Measurements from ENCODE around the gene GJB5.
"Not testable (repeated sequence)": the region's sequence is repeated elsewhere in the genome, so short reads cannot be mapped to it uniquely, and the experiment has no call there.

The GJB5 gene

DNA sequence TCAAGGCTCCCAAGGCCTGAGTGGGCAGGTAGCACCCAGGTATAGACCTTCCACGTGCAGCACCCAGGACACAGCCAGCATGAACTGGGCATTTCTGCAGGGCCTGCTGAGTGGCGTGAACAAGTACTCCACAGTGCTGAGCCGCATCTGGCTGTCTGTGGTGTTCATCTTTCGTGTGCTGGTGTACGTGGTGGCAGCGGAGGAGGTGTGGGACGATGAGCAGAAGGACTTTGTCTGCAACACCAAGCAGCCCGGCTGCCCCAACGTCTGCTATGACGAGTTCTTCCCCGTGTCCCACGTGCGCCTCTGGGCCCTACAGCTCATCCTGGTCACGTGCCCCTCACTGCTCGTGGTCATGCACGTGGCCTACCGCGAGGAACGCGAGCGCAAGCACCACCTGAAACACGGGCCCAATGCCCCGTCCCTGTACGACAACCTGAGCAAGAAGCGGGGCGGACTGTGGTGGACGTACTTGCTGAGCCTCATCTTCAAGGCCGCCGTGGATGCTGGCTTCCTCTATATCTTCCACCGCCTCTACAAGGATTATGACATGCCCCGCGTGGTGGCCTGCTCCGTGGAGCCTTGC, 6.4 kb downstream of the GJB5 start:
- Histone ChIP-seq H3K27me3 (ENCODE audit: control insufficient read depth, insufficient read depth, low read length) (no peaks in the 10 kb centered on the region), H3K27ac (ENCODE audit: low read depth, low read length) (no peak overlapping the region), H3K4me1 (ENCODE audit: control insufficient read depth, insufficient read depth, low read length) (peaks cover 20% of the 10 kb centered on the region), H3K4me3 (ENCODE audit: low read depth, low read length) (no peak overlapping the region), H3K36me3 (ENCODE audit: control insufficient read depth, insufficient read depth, low read length) (no peaks in the 10 kb centered on the region), H3K9ac (ENCODE audit: low read depth, low read length) (no peak overlapping the region), H3K9me3 (ENCODE audit: control insufficient read depth, insufficient read depth, low read length) (no peaks in the 10 kb centered on the region)

DNA sequence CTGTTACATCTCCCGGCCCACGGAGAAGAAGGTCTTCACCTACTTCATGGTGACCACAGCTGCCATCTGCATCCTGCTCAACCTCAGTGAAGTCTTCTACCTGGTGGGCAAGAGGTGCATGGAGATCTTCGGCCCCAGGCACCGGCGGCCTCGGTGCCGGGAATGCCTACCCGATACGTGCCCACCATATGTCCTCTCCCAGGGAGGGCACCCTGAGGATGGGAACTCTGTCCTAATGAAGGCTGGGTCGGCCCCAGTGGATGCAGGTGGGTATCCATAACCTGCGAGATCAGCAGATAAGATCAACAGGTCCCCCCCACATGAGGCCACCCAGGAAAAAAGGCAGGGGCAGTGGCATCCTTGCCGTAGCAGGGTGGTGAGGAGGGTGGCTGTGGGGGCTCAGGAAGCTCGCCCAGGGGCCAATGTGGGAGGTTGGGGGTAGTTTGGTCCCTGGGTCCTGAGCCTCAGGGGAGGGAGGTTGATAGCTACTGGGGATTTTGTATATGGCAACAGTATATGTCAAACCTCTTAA, 7.0 kb downstream of the GJB5 start:
- no peak overlapping the region for H3K27ac ChIP-seq (ENCODE audit: low read depth, low read length)
- no peaks in the 10 kb centered on the region for H3K27me3 ChIP-seq (ENCODE audit: control insufficient read depth, insufficient read depth, low read length)
- peaks cover 20% of the 10 kb centered on the region for H3K4me1 ChIP-seq (ENCODE audit: control insufficient read depth, insufficient read depth, low read length)
- H3K9ac ChIP-seq (ENCODE audit: low read depth, low read length), result no peak overlapping the region
- no peaks in the 10 kb centered on the region for H3K36me3 ChIP-seq (ENCODE audit: control insufficient read depth, insufficient read depth, low read length)
- no peaks in the 10 kb centered on the region for H3K9me3 ChIP-seq (ENCODE audit: control insufficient read depth, insufficient read depth, low read length)
- no peak overlapping the region for H3K4me3 ChIP-seq (ENCODE audit: low read depth, low read length)

DNA sequence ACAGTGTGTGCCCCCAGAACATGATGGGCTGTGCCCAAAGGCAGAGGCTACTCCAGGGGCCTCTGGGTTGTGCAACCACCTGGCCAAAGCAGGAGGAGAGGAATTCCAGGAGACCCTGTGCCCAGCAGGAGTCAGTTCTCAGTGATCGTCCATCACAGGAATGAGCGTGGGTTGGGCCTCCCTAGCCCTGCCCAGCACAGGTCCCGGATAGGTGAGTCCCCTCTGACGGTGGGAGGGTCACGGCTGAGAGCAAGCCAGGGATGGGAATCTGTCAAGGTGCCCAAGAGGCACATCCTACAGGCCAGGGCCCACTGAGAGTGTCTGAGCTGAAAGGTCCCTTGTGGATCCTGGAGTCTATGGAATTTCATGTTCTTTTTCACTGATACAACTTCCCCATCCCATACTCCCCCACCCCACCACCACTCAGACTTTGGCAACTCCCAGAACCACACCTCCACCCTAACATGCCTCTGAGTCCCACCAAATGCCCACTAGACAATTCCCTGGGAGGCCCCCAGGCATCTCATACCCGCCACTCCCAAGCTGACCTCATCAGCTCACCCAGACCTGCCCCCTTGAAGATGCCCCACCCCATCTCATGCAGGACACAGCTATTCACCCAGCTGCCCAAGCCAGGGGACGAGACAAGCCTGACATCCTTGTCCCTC, 7.8 kb downstream of the GJB5 start:
- Histone ChIP-seq H3K4me3 (ENCODE audit: low read depth, low read length) (no peak overlapping the region), H3K27me3 (ENCODE audit: control insufficient read depth, insufficient read depth, low read length) (no peaks in the 10 kb centered on the region), H3K36me3 (ENCODE audit: control insufficient read depth, insufficient read depth, low read length) (no peaks in the 10 kb centered on the region), H3K4me1 (ENCODE audit: control insufficient read depth, insufficient read depth, low read length) (peaks cover 20% of the 10 kb centered on the region), H3K9me3 (ENCODE audit: control insufficient read depth, insufficient read depth, low read length) (no peaks in the 10 kb centered on the region), H3K9ac (ENCODE audit: low read depth, low read length) (no peak overlapping the region), H3K27ac (ENCODE audit: low read depth, low read length) (no peak overlapping the region)

DNA sequence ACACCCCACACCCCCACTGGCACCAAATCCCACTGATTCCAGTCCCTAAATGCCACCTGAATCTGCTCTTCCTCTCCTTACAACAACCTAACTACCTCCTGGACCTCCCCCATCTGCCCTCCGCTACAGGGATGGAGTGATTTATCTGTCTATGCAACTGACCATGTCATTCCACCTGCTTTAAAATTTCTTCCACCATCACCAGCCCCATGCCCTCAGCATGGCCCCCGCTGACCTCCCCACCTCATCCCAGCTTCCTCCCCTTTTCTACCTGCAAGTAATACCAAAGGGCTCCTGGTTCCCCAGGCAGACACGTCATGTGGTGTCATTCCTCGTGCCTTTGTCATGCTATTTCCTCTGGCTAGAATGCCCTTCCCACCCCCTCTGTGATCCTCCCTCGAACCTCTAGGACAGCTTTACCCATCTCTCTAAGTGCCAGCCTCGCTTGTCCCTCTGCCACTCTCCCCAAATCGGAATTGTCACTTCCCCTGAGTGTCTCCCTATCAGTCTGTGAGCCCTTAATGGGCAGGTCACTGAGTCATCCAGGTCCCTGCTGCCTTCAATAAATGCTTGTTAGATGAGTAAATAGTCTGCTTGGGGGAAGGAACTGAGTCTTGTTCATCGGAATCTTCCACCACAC, 8.4 kb downstream of the GJB5 start:
- H3K9ac ChIP-seq (ENCODE audit: low read depth, low read length), result no peak overlapping the region
- H3K4me3 ChIP-seq (ENCODE audit: low read depth, low read length), result no peak overlapping the region
- no peaks in the 10 kb centered on the region for H3K36me3 ChIP-seq (ENCODE audit: control insufficient read depth, insufficient read depth, low read length)
- H3K9me3 ChIP-seq (ENCODE audit: control insufficient read depth, insufficient read depth, low read length), result no peaks in the 10 kb centered on the region
- no peaks in the 10 kb centered on the region for H3K27me3 ChIP-seq (ENCODE audit: control insufficient read depth, insufficient read depth, low read length)
- peaks cover 20% of the 10 kb centered on the region for H3K4me1 ChIP-seq (ENCODE audit: control insufficient read depth, insufficient read depth, low read length)
- H3K27ac ChIP-seq (ENCODE audit: low read depth, low read length), result peak overlapping the region; percentile 66

DNA sequence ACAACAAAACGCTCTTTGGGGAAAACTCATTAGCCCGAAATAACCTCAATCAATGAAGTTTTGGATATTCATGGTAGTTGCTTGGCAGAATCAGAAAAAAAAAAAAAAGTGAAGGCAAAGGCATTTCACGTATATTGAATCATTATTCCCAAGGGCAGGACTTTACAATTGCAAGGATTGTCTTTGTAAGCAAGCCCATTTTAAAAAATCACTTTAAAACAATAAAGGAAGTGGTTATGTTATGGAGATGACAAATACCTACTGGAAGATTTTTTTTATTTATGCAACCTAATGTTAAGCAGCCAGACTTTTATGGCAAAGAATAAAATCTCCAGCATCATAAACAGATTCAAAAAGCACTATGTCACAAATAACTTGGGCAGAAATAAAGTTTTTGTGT, 14.0 kb downstream of the GJB5 start:
- Histone ChIP-seq H3K27me3 (ENCODE audit: control insufficient read depth, insufficient read depth, low read length) (no peaks in the 10 kb centered on the region), H3K9me3 (ENCODE audit: control insufficient read depth, insufficient read depth, low read length) (no peaks in the 10 kb centered on the region), H3K27ac (ENCODE audit: low read depth, low read length) (no peak overlapping the region), H3K4me1 (ENCODE audit: control insufficient read depth, insufficient read depth, low read length) (no peaks in the 10 kb centered on the region), H3K36me3 (ENCODE audit: control insufficient read depth, insufficient read depth, low read length) (no peaks in the 10 kb centered on the region), H3K9ac (ENCODE audit: low read depth, low read length) (no peak overlapping the region), H3K4me3 (ENCODE audit: low read depth, low read length) (no peak overlapping the region)

DNA sequence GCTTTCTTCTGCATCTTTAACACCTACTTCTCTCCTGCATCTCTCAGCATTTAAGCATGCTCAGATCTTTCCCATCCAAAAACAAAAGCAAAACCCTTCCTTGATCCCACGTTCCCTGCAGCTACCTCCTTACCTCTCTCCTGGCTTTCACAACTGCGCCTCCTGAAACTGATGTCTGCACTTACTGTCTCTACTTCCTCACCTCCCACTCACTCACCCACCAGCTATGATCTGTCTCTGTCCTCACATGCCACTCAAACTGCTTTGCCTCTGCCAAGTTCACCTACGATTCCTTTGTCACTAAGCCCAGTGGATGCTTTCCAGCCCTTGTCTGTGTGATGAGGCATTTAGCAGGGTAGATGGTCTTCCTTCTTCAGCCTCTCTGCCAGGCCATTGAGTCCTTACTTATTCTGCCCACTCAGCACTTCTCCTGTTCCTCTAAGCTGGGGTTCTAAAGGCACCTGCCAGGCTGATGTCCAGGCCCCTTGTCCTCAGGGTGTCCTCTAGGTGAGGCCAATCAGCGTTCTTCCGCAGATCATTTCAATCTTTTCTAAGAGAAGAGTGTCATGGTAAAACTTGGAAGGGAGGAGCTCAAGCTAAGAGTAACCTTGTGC, 16.2 kb downstream of the GJB5 start:
- Histone ChIP-seq H3K4me3 (ENCODE audit: low read depth, low read length) (no peak overlapping the region), H3K36me3 (ENCODE audit: control insufficient read depth, insufficient read depth, low read length) (no peaks in the 10 kb centered on the region), H3K9me3 (ENCODE audit: control insufficient read depth, insufficient read depth, low read length) (no peaks in the 10 kb centered on the region), H3K4me1 (ENCODE audit: control insufficient read depth, insufficient read depth, low read length) (no peaks in the 10 kb centered on the region), H3K27me3 (ENCODE audit: control insufficient read depth, insufficient read depth, low read length) (no peaks in the 10 kb centered on the region), H3K27ac (ENCODE audit: low read depth, low read length) (no peak overlapping the region), H3K9ac (ENCODE audit: low read depth, low read length) (no peak overlapping the region)

DNA sequence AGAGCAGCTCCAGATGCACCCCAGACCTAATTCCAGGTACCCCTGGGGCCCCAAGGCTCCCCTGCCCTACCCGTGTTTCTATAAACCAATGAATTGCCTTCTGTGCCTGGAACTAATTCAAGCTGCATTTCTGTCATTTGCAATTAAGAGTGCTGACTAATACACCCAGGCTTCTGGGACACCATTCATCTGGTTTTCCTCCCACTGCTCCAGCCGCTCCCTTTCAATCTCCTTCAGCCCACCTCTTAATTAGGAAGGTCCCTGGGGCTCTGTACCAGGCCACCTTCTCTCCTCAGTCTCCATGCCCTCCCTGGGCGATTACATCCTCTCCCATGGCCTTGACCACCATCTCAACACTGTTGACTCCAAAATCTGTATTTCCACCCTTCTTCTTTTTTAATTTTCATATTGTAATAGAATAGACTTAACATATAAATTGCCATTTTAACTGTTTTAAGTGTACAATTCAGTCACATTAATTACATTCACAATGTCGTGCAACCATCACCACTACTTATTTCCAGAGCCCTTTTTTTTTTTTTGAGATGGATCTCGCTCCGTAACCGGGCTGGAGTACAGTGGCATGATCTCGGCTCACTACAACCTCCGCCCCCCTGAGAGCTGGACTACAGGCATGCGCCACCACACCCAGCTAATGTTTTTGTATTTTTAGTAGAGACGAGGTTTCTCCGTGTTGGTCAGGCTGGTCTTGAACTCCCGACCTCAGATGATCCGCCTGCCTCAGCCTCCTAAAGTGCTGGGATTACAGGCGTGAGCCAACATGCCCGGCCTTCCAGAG, 16.9 kb downstream of the GJB5 start:
- Histone ChIP-seq H3K4me3 (ENCODE audit: low read depth, low read length) (no peak overlapping the region), H3K36me3 (ENCODE audit: control insufficient read depth, insufficient read depth, low read length) (no peaks in the 10 kb centered on the region), H3K27ac (ENCODE audit: low read depth, low read length) (no peak overlapping the region), H3K4me1 (ENCODE audit: control insufficient read depth, insufficient read depth, low read length) (no peaks in the 10 kb centered on the region), H3K27me3 (ENCODE audit: control insufficient read depth, insufficient read depth, low read length) (no peaks in the 10 kb centered on the region), H3K9me3 (ENCODE audit: control insufficient read depth, insufficient read depth, low read length) (no peaks in the 10 kb centered on the region), H3K9ac (ENCODE audit: low read depth, low read length) (no peak overlapping the region)

DNA sequence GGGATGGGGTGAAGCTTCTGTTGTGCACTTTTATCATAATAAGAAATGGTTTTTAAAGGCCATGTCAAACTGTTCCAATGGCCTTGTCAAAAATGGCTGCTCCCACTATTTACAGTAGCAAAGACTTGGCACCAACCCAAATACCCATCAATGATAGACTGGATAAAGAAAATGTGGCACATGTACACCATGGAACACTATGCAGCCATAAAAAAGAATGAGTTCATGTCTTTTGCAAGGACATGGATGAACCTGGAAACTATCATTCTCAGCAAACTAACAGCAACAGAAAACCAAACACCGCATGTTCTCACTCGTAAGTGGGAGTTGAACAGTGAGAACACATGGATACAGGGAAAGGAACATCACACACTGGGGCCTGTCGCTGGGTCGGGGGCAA, 18.3 kb downstream of the GJB5 start:
- not testable (repeated sequence) for H3K36me3 ChIP-seq (ENCODE audit: control insufficient read depth, insufficient read depth, low read length); H3K4me3 ChIP-seq (ENCODE audit: low read depth, low read length); H3K27me3 ChIP-seq (ENCODE audit: control insufficient read depth, insufficient read depth, low read length); H3K4me1 ChIP-seq (ENCODE audit: control insufficient read depth, insufficient read depth, low read length); H3K27ac ChIP-seq (ENCODE audit: low read depth, low read length); H3K9me3 ChIP-seq (ENCODE audit: control insufficient read depth, insufficient read depth, low read length); H3K9ac ChIP-seq (ENCODE audit: low read depth, low read length)

DNA sequence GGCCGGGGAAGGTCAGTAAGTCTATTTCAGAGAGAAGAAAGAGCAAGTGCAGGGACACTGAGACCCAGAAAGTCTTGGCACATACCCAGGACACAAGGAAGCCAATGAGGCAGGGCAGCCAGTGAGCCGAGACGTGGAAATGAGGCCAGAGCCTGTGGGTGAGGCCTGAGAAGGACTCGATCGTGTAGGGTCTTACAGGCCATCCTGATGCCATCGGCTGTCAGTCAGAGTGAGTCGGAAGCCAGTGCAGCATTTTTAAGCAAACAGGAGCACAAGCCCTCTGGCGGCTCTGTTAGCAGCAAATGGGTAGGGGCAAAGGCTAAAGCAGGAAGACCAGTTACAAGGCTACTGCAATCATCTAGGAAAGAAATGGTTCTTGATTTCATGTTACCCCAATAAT, 20.1 kb downstream of the GJB5 start:
- Histone ChIP-seq H3K9ac (ENCODE audit: low read depth, low read length) (no peak overlapping the region), H3K27me3 (ENCODE audit: control insufficient read depth, insufficient read depth, low read length) (peaks cover 6% of the 10 kb centered on the region), H3K9me3 (ENCODE audit: control insufficient read depth, insufficient read depth, low read length) (no peaks in the 10 kb centered on the region), H3K36me3 (ENCODE audit: control insufficient read depth, insufficient read depth, low read length) (no peaks in the 10 kb centered on the region), H3K27ac (ENCODE audit: low read depth, low read length) (no peak overlapping the region), H3K4me3 (ENCODE audit: low read depth, low read length) (no peak overlapping the region), H3K4me1 (ENCODE audit: control insufficient read depth, insufficient read depth, low read length) (no peaks in the 10 kb centered on the region)

DNA sequence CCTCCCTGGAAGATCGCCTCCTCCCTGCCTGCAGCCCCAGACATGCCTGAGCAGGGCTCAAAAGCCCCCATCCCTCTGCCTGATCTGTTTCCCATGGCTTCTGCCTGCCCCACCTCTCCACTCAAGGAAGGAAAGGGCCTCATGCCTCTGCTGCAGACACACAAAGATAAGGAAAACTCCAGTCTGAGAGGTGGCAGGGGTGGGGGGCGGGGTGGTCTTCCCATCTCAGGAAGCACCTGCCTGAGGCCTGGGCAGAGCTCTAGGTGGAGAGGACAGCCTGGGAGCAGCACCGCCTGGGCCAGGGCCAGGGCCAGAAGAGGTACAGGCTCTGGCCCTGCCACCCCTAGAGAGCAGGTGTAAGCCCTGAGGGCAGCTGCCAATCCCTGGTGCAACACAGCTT, 22.1 kb downstream of the GJB5 start:
- Histone ChIP-seq H3K27me3 (ENCODE audit: control insufficient read depth, insufficient read depth, low read length) (peaks cover 26% of the 10 kb centered on the region), H3K4me1 (ENCODE audit: control insufficient read depth, insufficient read depth, low read length) (0 out of 2 replicates have a peak, but pooled peaks cover 4% of the 10 kb centered on the region), H3K9ac (ENCODE audit: low read depth, low read length) (no peak overlapping the region), H3K27ac (ENCODE audit: low read depth, low read length) (no peak overlapping the region), H3K4me3 (ENCODE audit: low read depth, low read length) (no peak overlapping the region), H3K9me3 (ENCODE audit: control insufficient read depth, insufficient read depth, low read length) (no peaks in the 10 kb centered on the region), H3K36me3 (ENCODE audit: control insufficient read depth, insufficient read depth, low read length) (no peaks in the 10 kb centered on the region)

All from HUES48 (cell line).